H1 (cell line): ENCODE measurements around the gene ADCK1. TPM values are rescaled to one million over a fixed set of nuclear protein-coding genes. Genes with fewer than 3 reads are reported as not detected.

Experiments
- ATF2 ChIP-seq: IDR thresholded peaks from 2 replicates; pipeline ENCODE4 v1.6.1; 2012; ENCODE audit warnings: low read length, inconsistent platforms
- ATF3 ChIP-seq: IDR thresholded peaks from 2 replicates; pipeline ENCODE4 v1.6.1; 2011; ENCODE audit warnings: low read depth, mild to moderate bottlenecking, low read length; ENCODE audit not compliant: insufficient read depth
- BACH1 ChIP-seq: IDR thresholded peaks from 2 replicates; pipeline ENCODE4 v1.6.1; 2012; ENCODE audit warnings: low read length, improper control_type of control experiment
- JUND ChIP-seq: IDR thresholded peaks from 2 replicates; pipeline ENCODE4 v1.6.1; 2011; ENCODE audit warnings: mild to moderate bottlenecking, improper control_type of control experiment, low read length
- RAD21 ChIP-seq, 2 experiments: IDR thresholded peaks in 1 of 2; conservative IDR thresholded peaks in 1 of 2; 2 replicates each; pipeline ENCODE4 v1.6.1; 2011; ENCODE audit warnings: low read depth in 2 of 2, low read length in 2 of 2, improper control_type of control experiment in 1 of 2, inconsistent platforms in 1 of 2, mild to moderate bottlenecking in 1 of 2, moderate library complexity in 1 of 2
- SUZ12 ChIP-seq: fragments of 200-600 bp; sonication (generic); IDR thresholded peaks from 2 replicates; pipeline ENCODE4 v1.6.1; 2012; ENCODE audit warnings: mild to moderate bottlenecking, inconsistent platforms, low read length, moderate library complexity, mixed read lengths
- TEAD4 ChIP-seq: IDR thresholded peaks from 2 replicates; pipeline ENCODE4 v1.6.1; 2012; ENCODE audit warnings: low read depth, low read length, inconsistent platforms, mixed read lengths
- YY1 ChIP-seq: IDR thresholded peaks from 2 replicates; pipeline ENCODE4 v1.6.1; 2011; ENCODE audit warnings: low read depth, mild to moderate bottlenecking, low read length
- polyA plus RNA-seq, 7 experiments: library from polyadenylated mRNA; depleted of rRNA in 3 of 7; stranded (reverse) in 5 of 7; unstranded in 2 of 7; fragments of >200 nt in 5 of 7; fragments of 200-250 nt in 2 of 7; gene quantifications; 1 replicate in 5 of 7; 2 replicates in 1 of 7; 4 replicates in 1 of 7; pipeline versions ENCODE4 v1.2.1 to v1.2.3, GENCODE V29; 2011 to 2013; ENCODE audit warnings: missing spikeins in 2 of 7, mixed read lengths in 2 of 7
- total RNA-seq: library from RNA; stranded (reverse); fragmentation: NEBNext Ultra II Directional; extraction: Animal tissue kit (Norgen Biotek cat#: 25700); gene quantifications from 2 replicates; pipeline ENCODE4 v1.2.1, GENCODE V29; 2021

ADCK1 gene
- total and polyA plus RNA-seq, 2 of the 8 experiments (the other 6 are each of a cell fraction or from before 2014, with no cell fraction given) = 11.0 to 16.8 TPM

- TF ChIP-seq ATF3 (no peak), ATF2 (no peak), SUZ12 (no peak), RAD21 (IDR thresholded peaks at IDR 0.05 in 1 of 2, conservative IDR thresholded peaks at IDR 0.05 in 1 of 2; ENCODE audit: low read depth in 2 of 2, low read length in 2 of 2) (no peak), BACH1 (no peak), YY1 (no peak), TEAD4 (no peak), JUND (no peak)
- TF ChIP-seq, all 59 proteins: peak for 0
Observed at GRCh38 chr14:77979171-77979570, 179.3 kb downstream of the ADCK1 start (continued).
